ENCODE results near the gene ZNF335.

The ZNF335 gene

GRCh38 chr20:45925821-45926506 lies 46.0 kb downstream of the ZNF335 start:
- no peak overlapping the region for H3K4me3 ChIP-seq (ENCODE audit: low read depth in 1 of 2, low read length in 2 of 2)
- no peak overlapping the region for H2AFZ ChIP-seq (ENCODE audit: low read depth, low read length)
- no peaks in the 10 kb centered on the region for H3K9me3 ChIP-seq (ENCODE audit: insufficient read depth, low read length, severe bottlenecking)
- H3K36me3 ChIP-seq (ENCODE audit: insufficient read depth, low read length): no peaks in the 10 kb centered on the region
- H3K9ac ChIP-seq (ENCODE audit: low read depth, low read length): no peak overlapping the region
- no peak overlapping the region for H3K4me2 ChIP-seq (ENCODE audit: insufficient read depth, low read length)
- TF ChIP-seq CTCF (IDR thresholded peaks at IDR 0.05; ENCODE audit: borderline replicate concordance, extremely low read depth, low read length, poor library complexity, severe bottlenecking): no peak
- TF ChIP-seq EZH2 (IDR thresholded peaks at IDR 0.05; ENCODE audit: borderline replicate concordance, low read depth, low read length, severe bottlenecking): no peak
- no peaks in the 10 kb centered on the region for H4K20me1 ChIP-seq (ENCODE audit: insufficient read depth, low read length)
- peaks cover 1% of the 10 kb centered on the region for H3K27me3 ChIP-seq (ENCODE audit: insufficient read depth, low read length, poor library complexity)
- H3K79me2 ChIP-seq (ENCODE audit: insufficient read depth, low read length): no peaks in the 10 kb centered on the region
- DNase-seq (no peak), ATAC-seq (ENCODE audit: insufficient read depth, low read depth) (no peak)
- H3K4me1 ChIP-seq (ENCODE audit: insufficient read depth, low read length): no peaks in the 10 kb centered on the region
- H3K27ac ChIP-seq (ENCODE audit: low read length): no peak overlapping the region

GRCh38 chr20:45924391-45925261 lies 47.4 kb downstream of the ZNF335 start:
- ATAC-seq (ENCODE audit: insufficient read depth, low read depth): no peak

GRCh38 chr20:45921337-45922189 lies 50.4 kb downstream of the ZNF335 start:
- Histone ChIP-seq H3K27me3 (ENCODE audit: insufficient read depth, low read length, poor library complexity) (peaks cover 11% of the 10 kb centered on the region), H3K36me3 (ENCODE audit: insufficient read depth, low read length) (no peaks in the 10 kb centered on the region), H4K20me1 (ENCODE audit: insufficient read depth, low read length) (no peaks in the 10 kb centered on the region), H3K4me3 (ENCODE audit: low read depth in 1 of 2, low read length in 2 of 2) (no peak overlapping the region), H3K4me2 (ENCODE audit: insufficient read depth, low read length) (no peak overlapping the region), H3K9ac (ENCODE audit: low read depth, low read length) (no peak overlapping the region), H3K9me3 (ENCODE audit: insufficient read depth, low read length, severe bottlenecking) (no peaks in the 10 kb centered on the region), H3K27ac (ENCODE audit: low read length) (no peak overlapping the region), H3K4me1 (ENCODE audit: insufficient read depth, low read length) (no peaks in the 10 kb centered on the region), H2AFZ (ENCODE audit: low read depth, low read length) (no peak overlapping the region), H3K79me2 (ENCODE audit: insufficient read depth, low read length) (no peaks in the 10 kb centered on the region)
- ATAC-seq (ENCODE audit: insufficient read depth, low read depth) (no peak), DNase-seq (no peak)
- TF ChIP-seq CTCF (IDR thresholded peaks at IDR 0.05; ENCODE audit: borderline replicate concordance, extremely low read depth, low read length, poor library complexity, severe bottlenecking) (no peak), EZH2 (IDR thresholded peaks at IDR 0.05; ENCODE audit: borderline replicate concordance, low read depth, low read length, severe bottlenecking) (no peak)

More at GRCh38 chr20:45924391-45925261, 47.4 kb downstream of the ZNF335 start:
- TF ChIP-seq CTCF (IDR thresholded peaks at IDR 0.05; ENCODE audit: borderline replicate concordance, extremely low read depth, low read length, poor library complexity, severe bottlenecking) (no peak), EZH2 (IDR thresholded peaks at IDR 0.05; ENCODE audit: borderline replicate concordance, low read depth, low read length, severe bottlenecking) (no peak)
- H3K4me1 ChIP-seq (ENCODE audit: insufficient read depth, low read length): no peaks in the 10 kb centered on the region
- H3K79me2 ChIP-seq (ENCODE audit: insufficient read depth, low read length): no peaks in the 10 kb centered on the region
- H2AFZ ChIP-seq (ENCODE audit: low read depth, low read length): no peak overlapping the region
- H3K36me3 ChIP-seq (ENCODE audit: insufficient read depth, low read length): no peaks in the 10 kb centered on the region
- peaks cover 11% of the 10 kb centered on the region for H3K27me3 ChIP-seq (ENCODE audit: insufficient read depth, low read length, poor library complexity)
- H3K4me2 ChIP-seq (ENCODE audit: insufficient read depth, low read length): no peak overlapping the region
- no peaks in the 10 kb centered on the region for H4K20me1 ChIP-seq (ENCODE audit: insufficient read depth, low read length)
- no peaks in the 10 kb centered on the region for H3K9me3 ChIP-seq (ENCODE audit: insufficient read depth, low read length, severe bottlenecking)
- DNase-seq: no peak
- no peak overlapping the region for H3K4me3 ChIP-seq (ENCODE audit: low read depth in 1 of 2, low read length in 2 of 2)
- H3K9ac ChIP-seq (ENCODE audit: low read depth, low read length): no peak overlapping the region
- no peak overlapping the region for H3K27ac ChIP-seq (ENCODE audit: low read length)

All from DND-41 (cell line).